HG02798 (cell line): ENCODE data around the gene PTPRG.

Experiments used
- ATAC-seq: cut with Tn5 transposase; IDR thresholded peaks from one replicate; pipeline ENCODE4 v1.9.1; 2021; ENCODE audit warnings: mild to moderate bottlenecking; ENCODE audit not compliant: unreplicated experiment, poor library complexity

PTPRG gene

DNA sequence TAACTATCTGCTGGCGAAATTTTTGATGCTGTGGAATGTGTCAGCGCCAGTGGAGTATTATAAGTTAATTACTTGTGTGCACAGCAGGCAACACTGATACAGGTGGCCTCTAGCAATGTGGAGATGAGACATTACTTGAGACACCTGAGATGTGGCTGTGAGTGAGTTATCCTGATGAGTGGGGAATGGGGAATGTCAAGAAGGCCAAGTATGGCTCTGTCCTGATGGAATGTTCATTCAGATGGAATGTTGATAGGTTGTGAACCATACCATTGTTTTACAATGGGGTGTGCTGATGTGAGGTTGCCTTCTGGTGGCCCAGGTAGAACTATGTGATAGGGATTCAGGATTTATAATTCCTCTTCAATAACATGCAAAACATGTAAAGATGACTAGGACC, 404.8 kb downstream of the PTPRG start:
- no peak for ATAC-seq

DNA sequence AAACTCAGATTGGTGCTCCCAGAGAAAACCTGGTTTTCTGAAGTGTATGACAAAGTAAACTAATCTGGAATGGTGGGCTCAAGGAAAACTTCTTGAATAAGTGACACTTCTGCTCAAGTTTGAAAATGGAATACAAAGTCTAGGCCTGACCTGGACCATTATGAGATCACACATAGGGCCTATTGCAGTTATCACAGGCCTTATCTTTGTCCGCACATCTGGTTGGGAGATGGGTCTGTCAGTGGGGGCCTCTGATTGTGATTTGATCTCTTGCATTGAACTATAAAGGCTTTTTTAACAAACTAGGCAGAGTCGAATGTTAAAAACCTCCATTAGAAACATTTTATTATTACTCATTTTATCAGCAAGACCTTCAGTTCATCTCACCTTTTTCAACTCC, 405.6 kb downstream of the PTPRG start:
- ATAC-seq = no peak

DNA sequence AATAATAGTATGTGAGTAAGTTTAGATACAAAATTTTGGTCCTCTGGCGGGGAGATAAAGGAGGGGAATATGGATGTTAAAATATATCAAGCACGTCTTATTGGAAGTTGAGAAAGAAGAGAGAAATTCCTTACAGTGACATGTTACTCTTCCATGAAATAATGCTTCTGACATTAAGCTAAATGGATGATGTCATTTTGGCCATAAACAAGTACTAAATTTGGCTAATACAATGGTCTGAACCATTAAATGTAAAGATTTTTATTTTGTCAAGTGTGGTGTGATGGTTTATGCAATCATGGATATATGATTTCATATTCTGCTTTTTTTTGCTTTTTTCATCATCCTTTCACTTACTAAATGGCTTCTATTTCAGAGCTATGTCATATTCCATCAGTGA, 406.6 kb downstream of the PTPRG start:
- no peak for ATAC-seq

DNA sequence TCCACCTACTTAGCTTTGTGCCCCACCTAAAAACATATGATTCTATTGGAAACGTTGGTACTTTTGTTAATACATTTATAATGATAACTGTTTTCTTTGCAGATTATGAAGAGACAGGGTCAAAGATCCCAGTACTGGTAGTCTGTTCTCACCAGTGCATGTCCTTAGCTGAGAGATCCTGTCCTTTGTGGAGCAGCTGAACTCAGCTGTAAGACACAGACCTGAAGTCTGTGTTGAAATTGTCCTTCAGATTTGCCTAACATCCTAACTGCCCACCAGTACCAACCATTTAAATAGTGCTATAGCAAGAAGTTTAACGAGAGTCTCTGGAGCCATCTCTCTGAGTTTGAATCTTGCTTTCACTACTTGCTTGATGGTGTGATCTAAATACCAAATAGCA, 413.3 kb downstream of the PTPRG start:
- no peak for ATAC-seq

DNA sequence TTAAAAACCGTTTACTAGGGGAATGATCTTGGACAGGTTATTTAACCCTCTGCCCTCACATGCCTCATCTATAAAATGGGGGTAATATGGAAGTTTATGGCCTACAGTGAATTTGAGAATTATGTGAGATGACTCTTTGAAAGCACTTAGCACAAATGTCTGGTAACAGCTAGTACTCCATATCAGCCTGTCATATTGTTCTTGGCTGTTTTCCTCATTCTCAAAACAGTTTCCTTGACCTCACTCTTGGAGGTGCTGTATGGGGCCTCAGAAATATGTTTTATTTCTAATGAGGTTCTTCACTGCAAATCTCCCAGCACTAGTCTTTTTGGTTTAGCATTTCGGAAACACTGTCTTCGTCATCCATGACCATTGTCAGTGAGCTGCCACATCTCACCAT, 413.8 kb downstream of the PTPRG start:
- no peak for ATAC-seq

DNA sequence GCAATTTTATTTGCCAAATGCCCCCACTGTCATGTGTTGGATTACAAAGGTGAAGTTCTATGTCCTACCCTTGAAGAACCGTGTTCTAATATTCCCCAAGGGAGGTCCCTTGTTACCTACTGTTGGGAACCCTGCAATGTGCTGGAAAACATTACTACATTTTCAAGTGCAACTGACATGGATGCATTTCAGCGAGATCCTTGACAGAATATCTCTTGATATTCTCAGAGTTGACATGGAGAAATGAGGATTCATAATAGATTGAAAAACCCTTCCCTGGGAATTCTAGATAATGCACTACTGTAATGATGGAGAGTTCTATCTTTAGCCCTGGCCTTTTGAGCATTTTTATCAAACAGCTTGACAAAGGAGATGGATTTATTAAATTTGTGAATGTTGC, 414.6 kb downstream of the PTPRG start:
- no peak for ATAC-seq

DNA sequence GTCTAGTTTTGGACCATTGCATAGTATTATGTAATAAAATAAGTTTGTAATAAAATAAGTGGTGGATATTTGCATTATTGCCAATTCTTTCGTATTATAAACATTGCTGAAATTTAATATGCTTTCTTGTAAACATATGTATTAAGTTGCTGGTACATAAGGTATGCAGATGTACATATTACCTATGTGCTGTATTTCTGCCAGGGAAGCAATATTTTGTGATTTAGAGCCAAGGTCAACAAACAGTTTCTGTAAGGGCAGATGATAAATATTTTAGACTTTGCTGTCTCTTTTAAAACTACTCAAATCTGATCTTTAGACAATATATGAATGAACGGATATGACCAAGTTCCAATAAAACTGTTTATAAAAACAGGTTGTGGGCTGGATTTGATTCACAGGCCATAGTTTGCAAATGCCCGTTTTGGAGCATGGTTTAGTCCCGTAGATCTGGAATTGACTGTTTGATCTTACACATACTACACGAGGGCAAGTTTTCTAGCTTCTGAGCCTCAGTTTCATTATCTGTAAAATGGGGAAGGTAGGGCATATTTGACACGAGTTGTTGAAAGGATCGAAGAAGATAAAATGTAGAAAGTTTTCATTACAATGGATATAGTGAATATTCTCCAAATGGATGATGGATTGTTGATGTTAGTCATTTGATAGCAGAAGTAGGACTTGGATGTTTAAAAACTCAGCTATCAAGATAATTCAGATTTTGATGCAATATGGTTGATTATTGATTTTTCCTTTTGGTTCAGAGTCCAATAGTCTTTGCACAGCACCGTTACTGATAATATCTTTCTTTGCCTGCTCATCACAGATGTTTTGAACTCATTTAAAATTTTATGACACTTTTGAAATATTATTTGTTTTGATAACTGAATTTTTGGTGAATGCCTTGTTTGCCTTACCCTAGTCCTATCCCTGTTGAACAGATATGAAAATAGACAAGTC, 417.4 kb downstream of the PTPRG start:
- ATAC-seq = no peak

DNA sequence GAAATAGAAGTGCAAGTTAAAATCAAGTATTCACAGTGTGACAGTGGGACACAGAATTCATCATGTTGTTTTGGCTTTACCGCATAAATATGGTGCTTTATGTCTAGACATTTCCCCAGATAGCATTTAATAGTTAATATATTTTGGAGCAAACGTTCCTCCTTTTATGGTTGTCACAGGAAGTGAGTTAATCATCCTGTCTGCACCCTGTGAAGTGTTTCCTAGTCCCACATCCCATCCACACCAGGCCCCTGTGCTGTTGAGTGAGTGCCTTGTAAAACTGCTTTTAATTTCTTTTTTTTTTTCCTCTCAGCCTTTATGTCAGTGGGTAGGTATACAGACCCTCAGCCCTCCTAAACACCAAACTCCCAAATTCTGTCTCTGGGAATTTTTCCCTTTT, 418.3 kb downstream of the PTPRG start:
- ATAC-seq = no peak

DNA sequence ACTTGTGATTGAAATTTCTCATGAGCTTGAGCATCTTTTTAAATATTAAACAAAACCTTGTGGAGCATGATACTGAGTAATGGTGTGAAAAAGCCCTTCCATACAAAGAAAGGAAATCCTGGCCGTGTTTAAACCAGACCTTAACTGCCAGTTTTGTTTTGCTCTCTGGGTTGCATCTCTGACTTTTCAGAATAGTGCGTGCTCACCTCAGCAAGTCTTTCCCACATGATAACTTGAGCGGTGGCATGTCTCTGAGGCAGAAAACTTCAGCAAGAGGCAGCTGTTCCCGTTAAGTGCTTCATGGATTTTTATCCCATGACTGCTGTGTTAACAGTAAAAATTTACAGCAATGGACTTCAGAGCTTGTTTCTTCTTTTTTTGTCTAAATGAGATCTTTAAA, 418.7 kb downstream of the PTPRG start:
- no peak for ATAC-seq

DNA sequence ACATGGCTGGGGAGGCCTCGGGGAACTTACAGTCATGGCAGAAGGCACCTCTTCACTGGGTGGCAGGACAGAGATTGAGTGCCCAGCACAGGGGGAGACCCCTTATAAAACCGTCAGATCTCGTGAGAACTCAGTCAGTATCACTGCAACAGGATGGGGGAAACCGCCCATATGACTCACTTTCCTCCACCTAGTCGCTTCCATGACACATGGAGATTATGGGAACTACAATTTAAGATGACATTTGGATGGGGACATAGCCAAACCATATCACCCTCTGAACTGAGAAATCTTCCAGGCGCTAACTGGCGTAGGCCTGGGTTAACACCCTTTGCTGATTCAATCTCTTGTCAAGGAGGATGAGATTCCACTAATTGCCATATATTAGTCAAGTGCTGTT, 419.7 kb downstream of the PTPRG start:
- no peak for ATAC-seq

DNA sequence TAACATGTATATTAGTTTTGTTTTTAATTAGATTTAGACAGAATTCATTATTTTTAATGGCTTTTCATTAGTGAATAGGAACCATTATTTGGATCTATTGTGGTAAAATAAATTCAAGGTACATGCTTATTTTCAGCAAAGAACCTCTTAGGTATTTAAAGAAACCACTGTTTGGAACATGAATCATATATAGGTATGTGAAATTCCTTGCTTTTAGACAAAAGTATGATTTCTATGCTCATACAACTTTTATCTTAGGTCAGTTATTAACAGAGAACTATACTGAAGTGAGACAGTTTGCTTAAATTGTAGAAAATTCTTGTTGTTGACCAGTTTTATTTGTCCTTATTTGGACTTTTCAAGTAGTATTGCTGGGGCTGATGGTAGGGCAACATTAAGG, 422.1 kb downstream of the PTPRG start:
- no peak for ATAC-seq

DNA sequence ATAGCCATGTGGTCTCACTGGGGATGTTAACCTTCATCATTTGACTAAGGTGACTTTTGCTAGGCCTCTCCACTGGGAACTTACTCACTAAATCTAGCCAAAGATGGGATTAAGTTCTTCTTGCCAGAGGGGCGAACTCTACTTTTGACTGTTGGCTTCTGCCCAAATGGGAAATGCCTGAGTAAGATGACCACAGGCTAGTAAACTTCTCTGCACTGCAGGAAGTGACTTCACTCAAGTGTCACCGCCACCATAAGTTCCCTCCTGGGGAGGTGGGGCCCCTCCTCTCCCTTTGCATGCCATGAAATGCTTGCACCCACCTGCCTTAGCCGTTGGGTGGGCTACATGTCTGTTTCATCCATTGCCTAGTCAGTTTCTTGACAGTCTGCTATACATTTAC, 423.6 kb downstream of the PTPRG start:
- ATAC-seq = no peak

DNA sequence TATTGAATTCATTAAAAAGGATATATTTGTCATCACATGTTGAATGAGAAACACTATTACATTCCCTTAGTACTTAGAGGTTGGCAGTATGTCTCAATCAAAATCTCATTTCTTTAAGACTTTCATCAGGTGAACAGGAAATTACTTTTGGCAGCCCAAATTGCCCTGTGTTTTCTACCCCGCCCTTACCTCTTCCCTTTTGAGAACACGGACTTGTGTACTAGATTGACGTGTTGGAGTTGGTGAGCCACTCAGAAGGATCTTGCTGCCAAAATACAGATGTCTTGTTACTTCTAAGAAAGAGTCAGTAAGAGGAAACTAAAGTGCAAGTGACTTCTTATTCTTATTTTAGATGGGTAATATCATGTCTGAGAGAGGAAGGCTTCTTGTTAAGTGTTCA, 425.1 kb downstream of the PTPRG start:
- no peak for ATAC-seq

DNA sequence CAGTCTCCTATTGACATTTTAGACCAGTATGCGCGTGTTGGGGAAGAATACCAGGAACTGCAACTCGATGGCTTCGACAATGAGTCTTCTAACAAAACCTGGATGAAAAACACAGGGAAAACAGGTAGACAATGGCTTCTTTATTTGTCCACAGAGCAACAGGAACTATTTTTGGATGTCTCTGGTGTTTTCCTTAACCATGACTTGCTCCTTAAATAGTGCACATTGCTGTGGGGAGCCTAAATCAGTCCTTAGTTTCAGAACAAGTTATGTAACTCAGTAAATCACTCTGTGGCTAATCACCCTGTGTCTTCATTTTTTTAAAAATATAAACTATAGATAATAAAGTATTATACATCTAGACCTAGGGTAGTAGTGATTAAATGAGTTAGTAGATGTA, 428.3 kb downstream of the PTPRG start:
- no peak for ATAC-seq

DNA sequence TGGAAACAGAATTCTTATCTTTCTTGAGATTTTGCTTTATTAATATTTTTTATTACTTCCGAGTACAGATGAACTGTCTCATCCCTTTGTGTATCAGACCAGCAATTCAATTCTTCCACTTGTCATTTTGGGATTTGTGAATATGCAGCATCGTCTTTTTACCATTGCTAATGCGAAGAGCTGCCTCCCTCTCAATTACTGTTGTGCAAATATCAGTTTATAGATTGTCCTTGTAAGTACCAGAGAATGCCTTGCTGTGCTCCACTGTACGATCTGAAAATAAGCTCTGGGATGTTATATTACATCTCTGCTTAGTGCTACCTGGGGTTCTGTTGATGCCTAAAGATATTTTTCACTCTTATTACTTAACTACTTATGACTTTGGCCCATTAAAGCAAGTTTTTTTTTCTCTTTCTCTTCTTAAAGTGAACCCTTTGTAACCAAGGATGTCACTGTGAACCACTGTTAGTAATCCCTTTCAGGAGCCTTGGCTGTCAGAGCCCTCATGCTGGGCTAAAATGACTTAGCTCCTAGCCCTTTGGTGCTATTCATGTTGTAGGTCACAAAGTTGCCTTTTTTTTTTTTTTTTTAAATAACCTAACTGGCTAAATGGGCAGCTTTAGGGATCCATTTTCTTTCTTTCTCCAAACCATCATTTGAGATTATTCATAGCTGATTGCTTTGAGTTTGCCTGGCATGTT, 429.1 kb downstream of the PTPRG start:
- no peak for ATAC-seq

DNA sequence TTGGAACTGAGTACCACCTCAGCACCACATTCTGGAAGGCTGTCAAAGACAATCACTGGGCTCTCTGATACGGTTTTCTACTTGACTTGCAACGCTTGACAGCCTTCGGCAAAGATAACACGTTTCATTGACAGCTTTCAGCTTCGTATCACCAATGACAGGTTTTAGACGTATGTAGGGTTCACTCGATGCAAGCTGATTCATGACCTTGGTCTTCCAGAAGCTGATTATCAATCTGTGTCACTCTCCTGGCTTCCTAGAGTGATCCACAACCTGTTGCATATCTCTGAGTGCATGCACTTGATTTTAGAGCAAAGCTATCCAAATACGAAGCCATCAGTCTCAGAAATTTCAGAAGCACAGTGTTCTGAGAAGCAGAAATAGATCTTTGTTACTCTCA, 430.3 kb downstream of the PTPRG start:
- no peak for ATAC-seq

DNA sequence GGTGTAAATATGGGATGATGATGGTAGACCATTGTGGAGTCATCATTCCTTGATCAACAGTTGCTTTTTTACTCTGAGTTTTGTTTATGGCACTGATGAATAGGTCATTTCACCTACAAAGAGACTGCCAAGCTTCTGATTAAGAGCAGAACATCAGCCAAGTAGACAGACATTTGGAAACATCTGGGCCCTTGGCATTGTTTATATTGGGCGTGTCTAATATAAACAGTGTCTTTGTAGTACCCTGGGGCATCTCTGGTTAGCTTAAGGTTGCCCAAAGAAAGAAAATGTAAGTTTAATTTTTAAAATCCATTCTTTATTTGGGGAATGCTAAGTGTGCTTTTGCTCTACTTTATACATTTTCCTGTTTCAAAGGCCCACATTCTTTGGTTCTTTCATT, 435.0 kb downstream of the PTPRG start:
- ATAC-seq = no peak

DNA sequence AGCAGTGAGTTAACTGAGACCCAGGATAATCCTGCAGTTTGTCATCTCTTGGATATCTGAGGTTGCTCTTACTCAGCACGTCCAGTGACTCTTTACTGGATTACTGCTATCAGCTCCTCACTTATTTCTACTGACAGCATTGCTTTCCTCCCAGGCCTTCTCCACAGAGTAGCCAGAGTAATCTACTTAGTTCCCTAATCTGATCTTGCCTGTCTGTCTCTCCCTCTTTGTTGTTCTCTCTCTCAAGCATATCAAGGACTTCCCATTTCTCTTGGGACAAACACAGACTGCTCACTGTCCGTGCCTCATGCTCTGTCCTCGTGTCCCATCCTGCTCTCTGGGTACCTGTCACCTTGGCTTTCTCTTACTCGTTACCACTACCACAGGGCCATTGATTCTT, 435.7 kb downstream of the PTPRG start:
- ATAC-seq = no peak

DNA sequence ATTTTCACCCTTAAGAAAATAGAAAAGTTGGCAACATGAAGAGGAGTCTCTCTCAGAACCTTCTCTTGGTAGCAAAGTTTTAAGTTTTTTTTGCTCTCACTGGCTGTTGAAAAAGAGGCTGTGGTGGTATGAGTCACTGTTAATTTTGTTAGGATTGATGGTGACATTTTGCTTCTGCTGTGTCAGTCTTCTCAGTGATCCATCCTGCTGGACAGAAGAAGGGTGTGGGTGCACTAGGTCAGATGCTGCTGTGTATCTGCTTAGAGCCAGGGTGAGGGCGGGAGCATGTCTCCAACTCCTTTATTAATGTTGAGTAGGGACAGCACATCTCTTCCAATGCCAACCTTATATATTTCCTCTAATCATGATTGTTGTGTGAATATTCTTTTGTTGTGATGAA, 442.5 kb downstream of the PTPRG start:
- no peak for ATAC-seq

DNA sequence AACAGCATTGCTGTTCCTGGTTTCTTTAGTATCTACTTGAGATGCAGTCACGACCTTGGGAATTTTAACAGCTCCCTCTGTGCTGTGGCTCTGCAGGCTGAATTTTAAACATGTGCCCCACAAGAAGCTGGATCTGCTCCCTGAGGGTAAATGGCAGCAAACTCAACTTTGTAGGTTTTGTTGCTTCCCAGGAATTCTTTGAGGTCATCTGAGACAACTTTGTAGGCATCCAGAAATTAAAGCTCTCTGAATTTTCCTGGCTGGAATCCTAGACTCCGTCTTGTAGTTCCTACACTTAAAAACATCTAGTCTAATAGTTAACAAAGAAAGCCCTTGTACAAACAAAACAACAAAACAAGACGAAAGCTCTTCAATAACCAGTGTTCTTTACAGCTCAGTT, 445.7 kb downstream of the PTPRG start:
- ATAC-seq = no peak

DNA sequence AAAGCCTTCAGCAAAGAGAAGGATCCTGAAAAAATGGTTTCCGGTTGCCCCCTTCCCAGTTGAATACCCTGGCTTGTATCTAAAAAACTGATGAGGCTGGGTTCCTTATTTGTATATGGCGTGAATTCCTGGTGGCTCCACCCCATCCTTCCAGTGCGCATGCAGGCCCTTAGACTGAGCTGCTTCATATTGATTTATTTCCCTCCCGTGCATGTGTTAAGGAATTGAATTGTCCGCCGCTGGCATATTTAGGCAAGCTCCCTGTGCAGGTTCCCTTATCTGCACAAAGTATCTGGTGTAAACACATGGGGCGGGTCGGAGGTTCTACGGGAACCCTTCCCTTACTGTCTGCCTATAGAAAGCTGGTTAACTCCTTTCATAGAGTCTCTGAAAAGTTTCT, 449.6 kb downstream of the PTPRG start:
- no peak for ATAC-seq

DNA sequence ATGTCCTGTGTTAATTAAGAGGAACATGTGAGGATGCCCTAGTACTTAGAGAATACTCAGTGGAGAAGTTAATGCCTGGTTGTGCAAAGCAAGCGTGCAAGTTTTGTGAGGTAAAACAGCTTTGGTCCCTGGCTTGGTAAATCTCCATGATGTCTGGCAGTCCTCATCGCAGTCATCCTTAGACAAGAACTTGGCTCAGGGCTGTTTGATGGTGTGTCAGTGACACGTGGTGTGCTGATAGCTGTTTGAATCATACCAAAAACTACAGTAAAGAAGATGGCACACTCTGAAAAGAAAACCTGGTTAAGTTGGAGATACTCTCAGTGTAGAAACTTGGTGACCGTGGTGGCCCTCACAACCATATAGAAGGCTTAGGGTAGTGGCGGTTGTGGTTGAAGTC, 450.3 kb downstream of the PTPRG start:
- no peak for ATAC-seq
